AG20443 (cell line): ENCODE results near the gene TREH.
"Not testable (repeated sequence)": the region's sequence is repeated elsewhere in the genome, so short reads cannot be mapped to it uniquely, and the experiment has no call there.

Experiments used
- DNase-seq: peaks from one replicate; pipeline ENCODE4 v3.0.0; 2012; ENCODE audit warnings: low spot score, mixed read lengths

TREH gene, protein sequence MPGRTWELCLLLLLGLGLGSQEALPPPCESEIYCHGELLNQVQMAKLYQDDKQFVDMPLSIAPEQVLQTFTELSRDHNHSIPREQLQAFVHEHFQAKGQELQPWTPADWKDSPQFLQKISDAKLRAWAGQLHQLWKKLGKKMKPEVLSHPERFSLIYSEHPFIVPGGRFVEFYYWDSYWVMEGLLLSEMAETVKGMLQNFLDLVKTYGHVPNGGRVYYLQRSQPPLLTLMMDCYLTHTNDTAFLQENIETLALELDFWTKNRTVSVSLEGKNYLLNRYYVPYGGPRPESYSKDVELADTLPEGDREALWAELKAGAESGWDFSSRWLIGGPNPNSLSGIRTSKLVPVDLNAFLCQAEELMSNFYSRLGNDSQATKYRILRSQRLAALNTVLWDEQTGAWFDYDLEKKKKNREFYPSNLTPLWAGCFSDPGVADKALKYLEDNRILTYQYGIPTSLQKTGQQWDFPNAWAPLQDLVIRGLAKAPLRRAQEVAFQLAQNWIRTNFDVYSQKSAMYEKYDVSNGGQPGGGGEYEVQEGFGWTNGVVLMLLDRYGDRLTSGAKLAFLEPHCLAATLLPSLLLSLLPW

DNA sequence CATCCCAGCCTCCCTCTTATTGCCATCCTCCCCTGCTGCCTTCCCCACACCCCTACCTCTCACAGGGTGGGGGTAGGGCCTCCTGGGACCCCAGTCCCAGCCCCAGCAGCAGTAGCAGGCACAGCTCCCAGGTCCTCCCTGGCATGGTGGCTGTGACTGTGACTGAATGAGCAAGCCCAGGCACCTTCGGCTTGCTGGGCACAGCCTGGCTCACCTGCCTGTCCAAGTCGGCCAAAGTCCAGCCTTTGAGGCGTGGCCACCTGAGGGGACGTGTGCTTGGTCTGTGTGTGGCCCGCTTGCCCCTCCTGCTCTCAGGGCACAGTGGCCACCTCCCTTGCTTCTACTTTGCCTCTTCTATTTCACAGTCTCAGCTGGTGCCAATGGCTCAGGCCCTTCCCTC lies at the start of gene TREH:
Gene TREH (minus strand): TSS at position 168 of the 400 bp plus-strand sequence. CDS start 23 bp downstream, at position 145.
- DNase-seq = no peak

DNA sequence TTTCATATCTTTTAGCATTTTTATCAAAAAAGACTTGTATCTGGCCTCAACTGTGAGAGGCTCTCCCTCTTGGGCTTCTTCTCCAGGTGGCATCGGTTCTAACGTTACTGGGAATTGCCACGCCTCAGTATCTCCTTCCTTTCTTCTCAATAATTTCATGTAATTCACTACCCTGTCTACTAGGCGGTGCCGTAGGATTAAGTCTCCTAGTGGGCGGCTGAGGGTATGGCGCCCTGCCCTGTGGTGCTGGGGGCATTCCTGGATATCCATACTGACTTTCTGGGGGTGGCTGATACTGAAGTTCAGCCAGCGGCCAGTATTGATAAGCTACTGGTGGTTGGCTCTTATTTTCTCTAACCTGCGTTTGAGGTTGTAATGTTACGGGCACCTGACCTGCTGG lies 48.7 kb upstream of the TREH start:
- not testable (repeated sequence) for DNase-seq

DNA sequence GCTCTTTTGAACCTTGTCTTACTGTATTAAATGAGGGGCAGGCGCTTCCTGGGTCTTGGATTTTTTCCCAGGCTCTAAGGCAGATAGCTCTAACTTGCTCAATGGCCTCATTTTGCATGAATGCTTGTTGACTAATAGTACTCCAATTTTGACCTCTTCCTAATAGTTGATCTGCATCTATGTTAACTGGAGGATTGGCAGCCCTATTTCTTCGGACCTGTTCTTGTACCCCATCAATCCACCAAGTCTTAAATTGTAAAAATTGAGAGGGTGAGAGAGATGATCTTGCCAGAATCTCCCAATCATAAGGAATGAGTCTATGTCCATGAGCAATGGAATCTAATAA lies 48.2 kb upstream of the TREH start:
- DNase-seq = not testable (repeated sequence)

DNA sequence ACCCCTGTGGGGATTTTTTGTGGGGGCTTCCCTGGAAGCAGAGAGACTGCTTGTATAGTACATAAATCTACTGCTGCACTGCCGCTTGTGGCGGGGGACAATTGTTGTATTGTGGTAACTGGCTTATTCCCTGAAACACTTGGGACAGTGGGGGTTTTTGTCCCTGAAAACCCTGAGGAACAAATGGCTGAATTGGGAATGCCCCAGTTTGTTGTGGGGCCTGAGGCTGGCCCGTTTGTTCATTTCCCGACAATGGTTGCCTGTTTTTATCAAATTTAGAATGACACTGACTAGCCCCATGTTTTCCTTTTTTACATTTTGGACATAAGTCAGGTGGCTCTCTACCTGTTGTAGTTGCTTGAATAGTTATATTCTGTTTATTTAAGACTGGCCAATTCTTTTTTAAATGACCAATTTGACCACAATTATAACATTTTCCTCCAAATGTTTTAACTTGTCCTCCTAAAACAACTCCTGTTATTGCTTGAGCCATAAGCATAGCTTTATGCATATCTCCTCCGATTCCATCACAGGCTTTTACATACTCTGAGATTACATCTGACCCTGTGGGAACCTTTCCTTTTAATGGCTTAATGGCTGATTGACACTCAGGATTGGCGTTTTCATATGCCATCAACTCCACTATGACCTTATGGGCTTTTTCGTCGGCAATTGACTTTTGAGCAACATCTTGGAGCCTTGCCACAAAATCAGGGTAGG lies 47.7 kb upstream of the TREH start:
- DNase-seq = not testable (repeated sequence)

DNA sequence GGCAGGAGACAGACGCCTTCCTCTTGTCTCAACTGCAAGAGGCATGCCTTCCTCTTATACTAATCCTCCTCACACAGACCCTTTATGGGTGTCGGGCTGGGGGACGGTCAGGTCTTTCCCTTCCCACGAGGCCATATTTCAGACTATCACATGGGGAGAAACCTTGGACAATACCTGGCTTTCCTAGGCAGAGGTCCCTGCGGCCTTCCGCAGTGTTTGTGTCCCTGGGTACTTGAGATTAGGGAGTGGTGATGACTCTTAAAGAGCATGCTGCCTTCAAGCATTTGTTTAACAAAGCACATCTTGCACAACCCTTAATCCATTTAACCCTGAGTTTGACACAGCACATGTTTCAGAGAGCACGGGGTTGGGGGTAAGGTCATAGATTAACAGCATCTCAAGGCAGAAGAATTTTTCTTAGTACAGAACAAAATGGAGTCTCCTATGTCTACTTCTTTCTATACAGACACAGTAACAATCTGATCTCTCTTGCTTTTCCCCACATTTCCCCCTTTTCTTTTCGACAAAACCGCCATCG lies 42.1 kb upstream of the TREH start:
- DNase-seq = not testable (repeated sequence)

DNA sequence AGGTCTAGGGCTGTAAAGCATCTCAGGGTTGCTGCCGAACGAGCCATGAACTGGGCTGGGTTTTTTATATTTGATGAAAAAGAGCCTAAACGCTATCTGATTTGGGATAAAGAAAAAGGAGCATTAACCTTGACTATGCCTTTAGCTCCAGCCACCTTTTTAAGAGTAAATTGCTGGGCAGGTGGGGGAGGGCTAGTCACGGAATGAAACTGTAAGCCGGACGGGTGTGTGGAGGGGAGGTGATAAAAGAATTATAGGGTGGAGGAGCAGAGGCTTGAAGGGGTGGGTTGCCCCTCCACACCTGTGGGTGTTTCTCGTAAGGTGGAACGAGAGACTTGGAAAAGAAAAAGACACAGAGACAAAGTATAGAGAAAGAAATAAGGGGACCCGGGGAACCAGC lies 41.3 kb upstream of the TREH start:
- not testable (repeated sequence) for DNase-seq

DNA sequence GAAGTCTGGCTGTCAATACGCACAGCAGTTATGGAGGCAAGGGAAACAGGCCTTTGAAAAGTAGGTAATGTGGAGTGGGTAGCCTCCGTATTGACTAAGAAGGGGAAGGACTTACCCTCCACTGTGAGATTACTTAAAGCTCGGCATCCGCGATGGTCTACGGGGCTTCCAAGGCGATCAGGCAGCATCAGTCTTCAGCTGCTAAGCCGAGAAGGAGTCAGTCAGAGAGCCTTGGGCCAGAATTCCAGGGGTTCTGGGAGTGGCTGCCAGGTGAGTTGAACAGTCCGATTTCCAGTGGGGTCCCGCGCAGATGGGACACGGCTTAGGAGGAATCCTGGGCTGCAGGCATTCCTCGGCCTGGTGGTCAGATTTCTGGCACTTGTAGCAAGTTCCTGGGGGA lies 40.6 kb upstream of the TREH start:
- DNase-seq = not testable (repeated sequence)

DNA sequence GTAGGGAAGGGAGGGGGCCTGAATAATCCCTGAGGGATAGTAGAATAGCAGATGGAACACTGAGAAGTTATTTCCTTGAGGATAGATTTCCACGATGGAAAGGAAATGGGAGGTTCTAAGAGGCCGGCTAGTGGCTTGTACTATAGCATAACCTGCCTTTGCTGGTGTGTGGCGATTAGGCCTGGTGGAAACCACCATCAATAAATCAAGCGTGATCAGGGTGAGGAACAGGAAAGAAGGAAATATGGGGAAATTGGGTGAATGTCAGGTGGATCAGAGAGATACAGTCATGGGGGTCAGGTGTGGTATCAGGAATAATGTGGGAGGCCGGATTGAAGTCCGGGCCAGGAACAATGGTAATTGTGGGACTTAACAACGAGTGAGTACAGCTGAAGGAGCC lies 39.1 kb upstream of the TREH start:
- not testable (repeated sequence) for DNase-seq

DNA sequence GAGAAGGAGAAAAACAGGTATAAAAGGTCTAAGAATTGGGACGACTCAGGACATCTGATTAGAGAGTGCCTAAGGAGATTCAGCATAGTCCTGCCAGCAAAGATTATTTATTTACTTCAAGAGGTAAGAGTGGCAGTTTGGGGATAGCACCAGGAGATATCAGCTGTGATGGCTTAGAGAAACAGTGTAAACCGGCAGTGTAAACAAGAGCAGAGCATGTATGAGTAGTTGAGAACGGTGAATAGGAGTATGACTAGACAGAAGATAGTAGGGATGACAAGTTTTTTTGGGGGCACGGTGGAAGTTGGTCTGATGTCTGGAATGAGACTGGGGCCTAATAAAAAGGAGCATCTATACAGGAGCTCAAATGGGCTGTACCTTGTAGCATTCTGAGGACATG lies 38.3 kb upstream of the TREH start:
- not testable (repeated sequence) for DNase-seq

DNA sequence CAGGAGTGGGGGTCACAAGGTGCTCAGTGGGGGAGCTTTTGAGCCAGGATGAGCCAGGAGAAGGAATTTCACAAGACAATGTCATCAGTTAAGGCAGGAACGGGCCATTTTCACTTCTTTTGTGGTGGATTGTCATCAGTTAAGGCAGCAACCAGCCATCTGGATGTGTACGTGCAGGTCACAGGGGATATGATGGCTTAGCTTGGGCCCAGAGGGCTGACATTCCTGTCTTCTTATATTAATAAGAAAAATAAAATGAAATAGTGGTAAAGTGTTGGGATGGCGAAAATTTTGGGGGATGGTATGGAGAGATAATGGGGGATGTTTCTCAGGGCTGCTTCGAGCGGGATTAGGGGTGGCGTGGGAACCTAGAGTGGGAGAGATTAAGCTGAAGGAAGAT lies 37.8 kb upstream of the TREH start:
- not testable (repeated sequence) for DNase-seq

DNA sequence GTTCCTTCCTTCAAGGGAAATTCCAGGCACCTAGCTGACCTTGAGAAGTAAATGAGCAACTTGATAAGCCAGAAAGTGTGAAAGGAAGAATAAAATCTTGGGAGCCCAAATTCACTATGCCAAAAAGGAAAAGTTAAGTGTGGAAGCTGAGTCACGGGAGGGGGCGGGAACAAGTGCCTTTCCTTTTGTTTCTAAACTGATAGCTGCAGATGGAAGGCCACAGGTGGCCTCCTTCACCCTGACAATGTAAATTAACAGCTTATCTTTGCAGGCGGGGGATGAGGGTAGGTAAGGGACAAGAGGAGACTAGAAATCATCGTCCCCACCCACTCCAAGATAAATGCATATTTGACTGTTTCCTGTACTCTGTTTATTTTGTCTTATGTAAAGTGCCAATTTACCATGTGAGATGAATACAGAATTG lies 36.4 kb upstream of the TREH start:
- peak; percentile 18 for DNase-seq

DNA sequence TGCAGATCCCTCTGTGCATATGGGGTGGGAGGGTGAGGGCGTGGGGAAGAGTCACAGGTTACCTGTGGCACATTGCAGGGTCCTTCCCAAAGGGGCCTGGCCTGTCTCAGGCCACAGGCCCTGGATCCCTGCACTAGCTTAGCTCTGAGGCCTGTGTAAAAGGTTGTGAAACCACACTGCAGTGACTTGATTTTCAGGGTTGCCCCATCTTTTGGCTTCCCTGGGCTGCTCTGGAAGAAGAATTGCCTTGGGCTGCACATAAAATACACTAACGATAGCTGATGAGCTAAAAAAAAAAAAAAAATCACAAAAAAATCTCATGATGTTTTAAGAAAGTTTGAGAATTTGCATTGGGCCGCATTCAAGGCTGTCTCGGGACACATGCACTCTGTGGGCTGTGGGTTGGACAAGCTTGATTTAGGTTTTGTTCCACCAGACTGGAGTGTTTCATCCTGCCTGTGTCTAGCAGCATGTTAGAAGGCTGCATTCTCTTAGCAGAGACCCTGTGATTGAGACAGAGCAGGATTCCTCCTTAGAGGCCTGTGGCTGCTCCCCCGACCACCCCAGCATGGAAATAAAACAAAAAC lies 35.9 kb upstream of the TREH start:
- DNase-seq = peak; percentile 28

DNA sequence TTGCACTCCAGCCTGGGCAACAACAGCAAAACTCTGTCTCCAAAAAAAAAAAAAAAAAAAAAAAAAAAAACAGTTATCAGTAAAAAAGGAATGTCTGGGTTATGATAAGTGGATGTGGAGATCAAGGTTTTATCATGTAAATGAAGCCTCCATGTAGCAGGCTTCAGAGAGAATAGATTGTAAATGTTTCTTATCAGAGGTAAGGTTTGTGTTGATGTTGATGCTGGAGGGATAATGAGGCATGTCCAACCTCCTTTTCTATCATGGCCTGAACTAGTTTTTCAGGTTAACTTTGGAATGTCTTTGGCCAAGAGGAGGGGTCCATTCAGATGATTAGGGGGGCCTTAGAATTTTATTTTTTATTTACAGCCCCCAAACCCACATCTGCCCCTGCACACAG lies 35.4 kb upstream of the TREH start:
- no peak for DNase-seq

DNA sequence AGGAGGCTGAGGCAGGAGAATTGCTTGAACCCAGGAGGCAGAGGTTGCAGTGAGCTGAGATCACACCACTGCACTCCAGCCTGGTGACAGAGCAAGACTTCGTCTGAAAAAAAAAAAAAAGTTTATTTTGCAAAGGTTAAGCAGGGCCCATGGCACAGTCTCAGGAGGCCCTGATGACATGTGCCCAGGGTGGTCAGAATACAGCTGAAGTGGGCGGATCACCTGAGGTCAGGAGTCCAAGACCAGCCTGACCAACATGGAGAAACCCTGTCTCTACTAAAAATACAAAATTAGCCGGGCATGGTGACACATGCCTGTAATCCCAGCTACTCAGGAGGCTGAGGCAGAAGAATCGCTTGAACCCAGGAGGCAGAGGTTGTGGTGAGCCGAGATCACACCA lies 35.0 kb upstream of the TREH start:
- DNase-seq = not testable (repeated sequence)

DNA sequence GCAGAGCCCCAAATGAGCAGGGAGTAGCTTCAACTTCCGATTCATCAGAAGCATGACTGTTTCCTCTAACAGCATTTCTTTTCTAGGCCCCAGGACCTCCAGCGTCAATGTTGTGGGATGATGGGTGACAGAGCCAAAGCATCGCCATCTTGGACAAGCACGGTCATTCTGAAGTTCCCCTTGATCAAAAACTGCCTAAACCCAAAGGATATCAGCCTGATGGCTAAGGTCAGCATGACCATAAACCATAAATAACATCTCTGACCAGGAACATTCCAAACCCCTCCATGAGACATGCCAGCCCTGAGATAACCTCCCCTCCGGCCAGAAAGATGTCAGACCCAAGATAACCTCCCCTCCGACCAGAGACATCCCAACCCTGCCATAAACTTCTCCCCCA lies 28.8 kb upstream of the TREH start:
- DNase-seq = no peak

DNA sequence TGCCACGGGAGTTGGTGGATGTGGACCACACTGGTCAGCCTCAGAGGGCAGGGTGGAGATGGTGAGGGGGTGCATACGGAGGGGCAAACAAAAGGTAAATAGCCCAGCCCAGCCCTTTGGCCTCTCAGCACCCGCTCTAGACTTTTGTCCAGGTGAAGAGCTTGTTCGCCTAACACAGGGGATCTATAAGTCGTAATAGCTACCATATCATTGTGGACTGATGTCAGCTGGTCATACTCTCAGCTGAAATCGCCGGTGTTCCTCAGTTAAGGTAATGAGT lies 27.0 kb upstream of the TREH start:
- no peak for DNase-seq

DNA sequence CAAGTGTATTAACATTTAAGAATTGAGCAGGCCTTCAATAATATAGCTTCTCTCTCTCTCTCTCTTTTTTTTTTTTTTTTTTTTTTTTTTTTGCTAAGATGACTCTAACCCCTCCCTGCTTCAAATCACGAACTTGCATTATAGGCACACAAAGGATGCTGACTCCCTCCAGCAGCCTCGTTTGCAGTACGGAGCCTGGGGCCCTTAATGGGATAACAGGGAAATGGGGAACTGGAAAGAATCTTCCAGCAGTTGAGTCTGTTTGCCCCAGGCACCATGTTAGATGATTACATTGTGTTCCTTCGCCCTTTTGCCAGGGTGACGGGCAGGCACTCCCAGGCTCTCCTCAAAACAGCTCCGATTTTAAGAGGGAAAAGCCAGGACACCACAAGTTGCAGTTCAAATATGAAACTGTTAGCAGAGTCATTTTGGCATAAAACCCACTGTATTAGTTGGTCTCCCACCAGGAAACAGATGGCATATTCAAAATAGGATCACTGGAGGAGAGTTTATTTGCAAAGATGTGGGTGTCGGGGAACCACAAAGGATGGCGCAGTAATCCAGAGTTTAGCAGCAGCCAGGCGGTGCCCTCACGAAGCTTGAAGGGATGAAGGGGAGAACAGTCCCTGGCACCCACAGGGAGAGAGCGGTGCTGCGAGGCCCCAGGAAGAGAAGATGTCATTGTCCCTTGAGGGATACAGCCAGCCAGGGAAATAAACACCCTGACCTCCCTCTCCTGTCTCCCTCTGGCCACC lies 26.5 kb upstream of the TREH start:
- peak; percentile 12 for DNase-seq

DNA sequence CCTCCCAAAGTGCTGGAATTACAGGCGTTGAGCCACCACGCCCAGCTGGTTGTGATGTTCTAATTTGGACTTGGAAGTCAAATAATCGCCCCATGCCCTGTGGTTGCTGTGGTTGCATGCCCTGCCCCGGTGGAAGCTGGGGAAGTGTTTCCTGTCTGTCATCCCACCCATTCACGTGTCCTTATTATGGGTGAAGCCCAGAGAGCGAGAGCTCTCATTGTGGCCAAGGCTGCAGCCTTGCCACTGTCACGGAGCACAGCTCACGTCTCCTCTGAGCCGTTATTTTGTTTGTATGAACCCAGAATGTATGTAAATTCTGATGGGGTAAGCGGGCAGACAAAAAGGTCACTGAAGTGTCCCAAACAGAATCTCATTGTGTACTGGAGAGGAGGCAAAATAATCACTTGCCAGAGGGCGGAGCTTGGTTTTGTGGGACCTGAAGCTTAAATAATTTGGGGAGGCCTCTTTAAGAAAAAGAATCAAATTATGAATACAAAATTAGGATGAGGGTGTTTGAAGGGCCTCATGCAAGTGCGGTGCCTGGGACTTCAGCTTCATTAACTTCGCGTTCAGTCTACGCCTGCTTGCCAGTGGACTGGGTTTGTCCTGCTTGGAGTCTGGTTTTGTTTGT lies 25.8 kb upstream of the TREH start:
- peak; percentile 3 for DNase-seq

DNA sequence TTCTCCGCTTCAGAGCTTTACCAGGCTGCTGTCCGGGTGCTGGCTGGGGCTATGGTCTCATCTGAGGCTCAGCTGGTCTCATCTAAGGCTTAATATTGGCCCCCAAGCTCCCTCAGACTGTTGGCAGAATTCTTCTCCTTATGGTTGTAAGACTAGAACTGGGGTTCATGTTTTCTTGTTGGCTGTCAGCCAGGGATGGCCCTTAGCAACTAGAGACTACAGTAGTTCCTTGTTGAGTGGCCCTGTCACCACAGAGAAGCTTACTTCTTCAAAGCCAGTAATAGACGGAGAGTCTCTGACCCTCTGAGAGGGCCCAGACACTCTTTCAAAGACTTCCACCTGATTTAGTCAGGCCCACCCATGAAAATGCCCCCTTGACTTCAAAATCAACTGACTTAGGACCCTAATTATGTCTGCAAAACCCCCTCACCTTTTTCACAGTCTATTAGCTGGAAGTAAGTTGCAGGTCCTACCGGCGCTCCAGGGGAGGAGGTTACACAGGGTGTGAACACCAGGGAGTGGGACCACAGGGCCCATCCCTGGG lies 24.2 kb upstream of the TREH start:
- no peak for DNase-seq

DNA sequence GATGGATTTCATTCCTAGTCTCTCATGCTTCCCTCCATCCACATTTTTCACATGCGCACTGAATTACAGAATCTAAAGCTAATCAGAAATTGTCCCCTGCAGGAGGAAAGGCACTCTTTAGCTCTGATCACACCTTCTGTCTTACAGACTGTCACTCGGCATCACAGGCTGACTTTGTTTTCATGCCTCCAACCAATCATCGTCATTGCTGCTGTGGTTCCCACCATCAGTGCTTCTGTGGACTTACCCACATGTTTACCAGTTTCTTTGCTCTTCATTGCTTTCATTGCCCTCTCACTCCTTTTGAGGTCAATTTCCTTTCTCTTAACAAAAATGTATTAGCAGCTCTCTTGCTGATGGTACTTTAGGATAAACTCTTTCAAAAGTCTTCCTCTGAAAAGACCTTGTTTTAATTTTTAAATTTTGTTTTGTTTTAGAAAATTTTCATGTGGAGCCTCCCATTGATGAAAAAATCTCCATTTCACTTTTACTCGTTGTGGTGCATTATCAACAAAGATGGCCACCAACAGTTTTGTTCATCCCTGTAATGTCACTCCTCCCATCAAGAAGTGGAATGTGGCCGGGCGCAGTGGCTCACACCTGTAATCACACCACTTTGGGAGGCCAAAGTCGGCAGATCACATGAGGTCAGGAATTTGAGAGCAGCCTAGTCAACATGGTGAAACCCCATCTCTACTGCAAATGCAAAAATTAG lies 20.2 kb upstream of the TREH start:
- no peak for DNase-seq

DNA sequence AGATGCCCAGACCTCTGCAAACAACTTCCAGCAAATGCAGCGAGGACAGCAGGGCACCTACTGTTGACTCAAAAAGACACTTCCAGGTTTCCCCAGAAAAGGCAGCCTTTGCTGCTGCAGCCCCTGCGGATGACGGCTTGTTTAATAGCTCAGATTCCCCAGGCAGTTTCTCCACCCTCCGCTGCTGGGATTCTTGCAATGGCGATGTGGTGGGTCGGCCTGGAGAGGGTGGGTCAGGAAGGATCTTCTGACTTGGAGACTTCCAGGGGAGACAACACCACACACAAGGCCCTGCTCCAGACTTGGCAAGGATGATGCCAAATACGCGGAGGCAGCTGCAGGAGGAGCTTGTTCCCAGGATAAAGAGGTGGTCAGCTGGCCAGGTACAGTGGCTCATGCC lies 17.9 kb upstream of the TREH start:
- DNase-seq = no peak
